A673 (cell line): ENCODE results near the gene CDK5R2.

Experiments
- EZH2 ChIP-seq: fragments of 200-600 bp; sonication (generic); IDR thresholded peaks from 2 replicates; pipeline ENCODE4 v1.6.1; 2017; ENCODE audit warnings: borderline replicate concordance, low read depth, mild to moderate bottlenecking, mixed read lengths, antibody characterized with exemption, low read length; ENCODE audit not compliant: poor library complexity, severe bottlenecking
- TF ChIP-seq, protein P1 (sequence below): fragments of 300-800, 200-600 bp; sonication (generic); conservative IDR thresholded peaks from 2 replicates; pipeline ENCODE4 v1.5.1; 2017; ENCODE audit warnings: low read depth, mild to moderate bottlenecking, antibody characterized with exemption, low read length, moderate library complexity, mixed read lengths

GRCh38 chr2:218997731-218998130, 38.3 kb downstream of the CDK5R2 start:
- TF ChIP-seq, protein P1, sequence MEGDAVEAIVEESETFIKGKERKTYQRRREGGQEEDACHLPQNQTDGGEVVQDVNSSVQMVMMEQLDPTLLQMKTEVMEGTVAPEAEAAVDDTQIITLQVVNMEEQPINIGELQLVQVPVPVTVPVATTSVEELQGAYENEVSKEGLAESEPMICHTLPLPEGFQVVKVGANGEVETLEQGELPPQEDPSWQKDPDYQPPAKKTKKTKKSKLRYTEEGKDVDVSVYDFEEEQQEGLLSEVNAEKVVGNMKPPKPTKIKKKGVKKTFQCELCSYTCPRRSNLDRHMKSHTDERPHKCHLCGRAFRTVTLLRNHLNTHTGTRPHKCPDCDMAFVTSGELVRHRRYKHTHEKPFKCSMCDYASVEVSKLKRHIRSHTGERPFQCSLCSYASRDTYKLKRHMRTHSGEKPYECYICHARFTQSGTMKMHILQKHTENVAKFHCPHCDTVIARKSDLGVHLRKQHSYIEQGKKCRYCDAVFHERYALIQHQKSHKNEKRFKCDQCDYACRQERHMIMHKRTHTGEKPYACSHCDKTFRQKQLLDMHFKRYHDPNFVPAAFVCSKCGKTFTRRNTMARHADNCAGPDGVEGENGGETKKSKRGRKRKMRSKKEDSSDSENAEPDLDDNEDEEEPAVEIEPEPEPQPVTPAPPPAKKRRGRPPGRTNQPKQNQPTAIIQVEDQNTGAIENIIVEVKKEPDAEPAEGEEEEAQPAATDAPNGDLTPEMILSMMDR, result no peak
- TF ChIP-seq EZH2, result no peak
